ENCODE measurements around the gene B4GALT1. TPM values are rescaled to one million over a fixed set of nuclear protein-coding genes. Genes with fewer than 3 reads are reported as not detected.
A peak's percentile ranks its signal among the peaks of the same experiment; 100 is the strongest.

Gene B4GALT1
- polyA plus RNA-seq, 1 donor (not counting 4 experiments of a cell fraction or from before 2014, with no cell fraction given), result 55.1 TPM

DNA sequence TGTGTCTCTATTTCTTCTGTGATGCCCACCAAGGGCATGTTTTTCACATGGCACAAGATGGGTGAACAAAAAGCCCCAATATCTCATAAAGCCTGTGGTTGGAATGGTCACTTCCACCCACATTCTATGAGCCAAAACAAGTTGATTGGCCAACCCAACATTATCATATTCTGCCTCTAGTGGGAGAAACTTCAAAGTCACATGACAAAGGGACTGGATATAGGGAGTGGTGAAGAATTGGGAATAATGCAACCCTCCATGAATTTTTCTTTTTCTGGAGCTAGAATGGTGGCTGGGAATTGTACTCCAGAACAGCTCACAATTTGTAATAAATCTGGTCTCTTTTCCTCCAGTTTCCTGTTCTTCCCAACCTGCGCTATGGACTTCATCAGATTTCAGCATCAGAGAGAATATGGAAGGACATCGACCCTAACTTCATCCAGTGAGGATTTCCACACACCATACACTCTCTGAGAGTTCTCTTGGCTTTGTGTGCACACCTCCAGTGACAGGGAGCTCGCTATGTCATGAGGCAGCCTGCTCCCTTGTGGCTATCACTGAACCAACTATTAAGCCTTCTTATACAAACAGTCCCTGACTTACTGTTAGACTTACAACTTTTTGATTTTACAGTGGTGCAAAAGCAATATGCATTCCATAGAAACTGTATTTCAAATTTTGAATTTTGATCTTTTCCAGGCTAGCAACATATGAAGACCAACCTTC is 12.0 kb upstream of the B4GALT1 start:
- dilution Hi-C loops (cut with MboI; ENCODE audit: extremely low pct_ligation_motif_present, low sequenced_read_pairs), result no loop called here
- Histone ChIP-seq H3K9ac (ENCODE audit: control insufficient read depth, extremely low read depth, insufficient read depth, low read length) (no peak overlapping the region), H2AFZ (ENCODE audit: control insufficient read depth, low read length) (no peak overlapping the region), H3K9me3 (ENCODE audit: control insufficient read depth, low read depth, low read length) (no peaks in the 10 kb centered on the region), H3K4me3 (ENCODE audit: control insufficient read depth in 2 of 3, extremely low read depth in 1 of 3, insufficient read depth in 2 of 3, low read depth in 1 of 3, low read length in 3 of 3) (no peak overlapping the region), H3K4me2 (ENCODE audit: control insufficient read depth, extremely low read depth, insufficient read depth, low read depth, low read length) (no peak overlapping the region), H3K4me1 (ENCODE audit: control insufficient read depth, extremely low read depth, insufficient read depth, low read length) (peaks cover 18% of the 10 kb centered on the region), H3K27ac (ENCODE audit: control insufficient read depth, insufficient read depth, low read length) (no peak overlapping the region), H4K20me1 (ENCODE audit: control insufficient read depth, extremely low read depth, insufficient read depth, low read length) (no peaks in the 10 kb centered on the region), H3K27me3 (ENCODE audit: control insufficient read depth, extremely low read depth, insufficient read depth, low read length) (no peaks in the 10 kb centered on the region), H3K79me2 (ENCODE audit: control insufficient read depth, insufficient read depth, low read length) (no peaks in the 10 kb centered on the region), H3K36me3 (ENCODE audit: control insufficient read depth in 2 of 2, extremely low read depth in 1 of 2, insufficient read depth in 2 of 2, low read length in 2 of 2) (no peaks in the 10 kb centered on the region), H3K9me1 (ENCODE audit: control insufficient read depth, extremely low read depth, insufficient read depth, low read length) (no peaks in the 10 kb centered on the region)
- TF ChIP-seq CTCF (optimal IDR thresholded peaks at IDR 0.05 in 1 of 3, IDR thresholded peaks at IDR 0.05 in 1 of 3, conservative IDR thresholded peaks at IDR 0.05 in 1 of 3; ENCODE audit: extremely low read depth in 1 of 3, insufficient read depth in 2 of 3, low read length in 3 of 3) (peak in 1 of 3 experiments; percentile 16), EZH2 (IDR thresholded peaks at IDR 0.05; ENCODE audit: low read length) (no peak)
- FAIRE-seq (no peak), DNase-seq (ENCODE audit: low read depth, low spot score) (no peak)

DNA sequence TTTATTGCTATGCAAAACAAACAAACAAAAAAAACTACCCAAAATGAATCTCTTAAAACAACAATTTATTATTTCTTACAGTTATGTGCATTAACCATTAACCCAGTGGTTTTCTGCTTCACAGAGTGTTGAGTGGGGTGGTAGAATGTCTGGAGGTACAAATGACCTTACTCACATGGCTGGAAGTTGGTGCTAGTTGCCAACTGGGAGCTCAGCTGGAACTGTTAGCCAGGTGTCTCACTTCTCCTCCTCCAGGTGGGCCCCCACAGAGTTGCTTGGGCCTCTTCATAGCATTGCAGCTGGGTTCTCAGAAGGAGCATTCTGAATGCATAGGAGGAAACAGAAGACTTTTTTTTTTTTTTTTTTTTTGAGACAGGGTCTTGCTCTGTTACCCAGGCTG is 10.5 kb upstream of the B4GALT1 start:
- no peaks in the 10 kb centered on the region for H4K20me1 ChIP-seq (ENCODE audit: control insufficient read depth, extremely low read depth, insufficient read depth, low read length)
- no peak overlapping the region for H3K4me3 ChIP-seq (ENCODE audit: control insufficient read depth in 2 of 3, extremely low read depth in 1 of 3, insufficient read depth in 2 of 3, low read depth in 1 of 3, low read length in 3 of 3)
- H3K79me2 ChIP-seq (ENCODE audit: control insufficient read depth, insufficient read depth, low read length), result no peaks in the 10 kb centered on the region
- dilution Hi-C loops (cut with MboI; ENCODE audit: extremely low pct_ligation_motif_present, low sequenced_read_pairs), result no loop called here
- H3K4me2 ChIP-seq (ENCODE audit: control insufficient read depth, extremely low read depth, insufficient read depth, low read depth, low read length), result no peak overlapping the region
- DNase-seq (ENCODE audit: low read depth, low spot score), result no peak
- H3K9me3 ChIP-seq (ENCODE audit: control insufficient read depth, low read depth, low read length), result no peaks in the 10 kb centered on the region
- no peaks in the 10 kb centered on the region for H3K27me3 ChIP-seq (ENCODE audit: control insufficient read depth, extremely low read depth, insufficient read depth, low read length)
- H3K9ac ChIP-seq (ENCODE audit: control insufficient read depth, extremely low read depth, insufficient read depth, low read length), result no peak overlapping the region
- H3K27ac ChIP-seq (ENCODE audit: control insufficient read depth, insufficient read depth, low read length), result no peak overlapping the region
- no peak for FAIRE-seq
- peaks cover 18% of the 10 kb centered on the region for H3K4me1 ChIP-seq (ENCODE audit: control insufficient read depth, extremely low read depth, insufficient read depth, low read length)
- no peak for TF ChIP-seq CTCF (optimal IDR thresholded peaks at IDR 0.05 in 1 of 3, IDR thresholded peaks at IDR 0.05 in 1 of 3, conservative IDR thresholded peaks at IDR 0.05 in 1 of 3; ENCODE audit: extremely low read depth in 1 of 3, insufficient read depth in 2 of 3, low read length in 3 of 3)
- no peak for TF ChIP-seq EZH2 (IDR thresholded peaks at IDR 0.05; ENCODE audit: low read length)
- no peaks in the 10 kb centered on the region for H3K9me1 ChIP-seq (ENCODE audit: control insufficient read depth, extremely low read depth, insufficient read depth, low read length)
- no peak overlapping the region for H2AFZ ChIP-seq (ENCODE audit: control insufficient read depth, low read length)
- no peaks in the 10 kb centered on the region for H3K36me3 ChIP-seq (ENCODE audit: control insufficient read depth in 2 of 2, extremely low read depth in 1 of 2, insufficient read depth in 2 of 2, low read length in 2 of 2)

All from keratinocyte (primary cell).